Stimulated activated CD8-positive, alpha-beta memory T cell treated with anti-CD3 and anti-CD28 coated beads, Interleukin-4, amount 100 ng/mL, for 24 hours (primary cell): Measurements from ENCODE around the gene C13orf46.

Experiments
- DNase-seq: peaks from one replicate; pipeline ENCODE4 v3.0.0-alpha.2; 2020; ENCODE audit warnings: low read depth

The C13orf46 gene

GRCh38 chr13:113970810-113971470 lies 2.9 kb downstream of the C13orf46 start:
- DNase-seq: no peak

- no peak for DNase-seq
Measured at GRCh38 chr13:113969973-113970611, 3.8 kb downstream of the C13orf46 start.

- DNase-seq: no peak
Measured at GRCh38 chr13:113969311-113969972, 4.4 kb downstream of the C13orf46 start.

GRCh38 chr13:113968463-113969310 lies 5.2 kb downstream of the C13orf46 start:
- no peak for DNase-seq

- no peak for DNase-seq
Measured at GRCh38 chr13:113967729-113968462, 6.0 kb downstream of the C13orf46 start.

- no peak for DNase-seq
Measured at GRCh38 chr13:113967206-113967720, 6.6 kb downstream of the C13orf46 start.

GRCh38 chr13:113965968-113966884 lies 7.7 kb downstream of the C13orf46 start:
- no peak for DNase-seq

GRCh38 chr13:113965383-113965874 lies 8.4 kb downstream of the C13orf46 start:
- DNase-seq: no peak

- DNase-seq: no peak
Measured at GRCh38 chr13:113964251-113964995, 9.5 kb downstream of the C13orf46 start.

GRCh38 chr13:113963376-113963775 lies 10.5 kb downstream of the C13orf46 start:
- DNase-seq: no peak

- DNase-seq: no peak
Measured at GRCh38 chr13:113962975-113963374, 10.9 kb downstream of the C13orf46 start.

- DNase-seq: no peak
Measured at GRCh38 chr13:113962386-113962785, 11.5 kb downstream of the C13orf46 start.

- DNase-seq: no peak
Measured at GRCh38 chr13:113960276-113960948, 13.5 kb downstream of the C13orf46 start.

- DNase-seq: no peak
Measured at GRCh38 chr13:113959198-113959597, 14.7 kb downstream of the C13orf46 start.

GRCh38 chr13:113958373-113958772 lies 15.5 kb downstream of the C13orf46 start:
- DNase-seq: no peak

- DNase-seq: no peak
Measured at GRCh38 chr13:113956571-113956970, 17.3 kb downstream of the C13orf46 start.

GRCh38 chr13:113955691-113956090 lies 18.2 kb downstream of the C13orf46 start:
- no peak for DNase-seq

- DNase-seq: no peak
Measured at GRCh38 chr13:113955235-113955634, 18.6 kb downstream of the C13orf46 start.
